ENCODE data around the gene ROS1.
"Not testable (repeated sequence)": the region's sequence is repeated elsewhere in the genome, so short reads cannot be mapped to it uniquely, and the experiment has no call there.

The ROS1 gene

DNA sequence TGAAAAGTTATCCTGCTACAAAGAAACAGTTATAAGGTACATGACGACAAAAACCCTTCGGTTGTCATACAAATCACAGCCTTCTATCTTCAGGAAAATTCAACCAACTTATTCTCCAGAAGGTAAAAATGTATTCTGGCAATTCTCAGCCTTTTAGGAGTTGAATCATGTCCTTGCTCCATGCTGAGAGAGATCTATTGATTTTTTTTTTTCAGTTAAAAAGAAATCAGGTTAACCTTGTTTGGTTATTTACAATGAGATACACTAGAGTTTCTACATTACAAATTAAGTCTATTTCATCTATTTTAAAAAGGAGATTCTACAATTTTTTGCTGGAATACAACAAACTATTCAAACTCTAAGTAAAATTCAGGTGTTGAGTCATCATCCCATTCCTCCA lies 45.4 kb downstream of the ROS1 start:
- Mint-ChIP-seq H3K4me1 (no peaks in the 10 kb centered on the region), H3K36me3 (ENCODE audit: low read depth) (no peaks in the 10 kb centered on the region), H3K9me3 (no peaks in the 10 kb centered on the region), H3K27ac (no peak overlapping the region), H3K4me3 (no peak overlapping the region), H3K27me3 (peaks cover 13% of the 10 kb centered on the region)
- DNase-seq (no peak), ATAC-seq (no peak)

DNA sequence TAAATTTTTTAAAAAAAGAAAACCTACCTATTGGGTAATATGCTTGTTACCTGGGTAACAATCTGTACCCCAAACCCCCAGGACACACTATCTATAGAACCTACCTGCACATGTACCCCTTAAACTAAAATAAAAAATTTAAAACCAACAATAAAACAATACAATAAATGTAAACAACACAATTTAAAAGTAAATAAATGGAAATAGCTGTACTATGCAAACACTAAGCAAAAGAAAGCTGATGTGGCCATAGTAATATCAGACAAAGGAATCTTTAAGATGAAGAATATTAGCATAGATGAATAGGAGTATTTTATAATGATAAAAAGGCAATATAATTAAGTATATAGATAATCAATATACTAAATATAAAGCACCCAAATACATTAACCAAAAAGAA lies 50.3 kb downstream of the ROS1 start:
- Mint-ChIP-seq H3K9me3 (peaks cover 3% of the 10 kb centered on the region), H3K36me3 (ENCODE audit: low read depth) (no peaks in the 10 kb centered on the region), H3K27me3 (peaks cover 9% of the 10 kb centered on the region), H3K27ac (no peak overlapping the region), H3K4me3 (no peak overlapping the region), H3K4me1 (peaks cover 4% of the 10 kb centered on the region)
- ATAC-seq (no peak), DNase-seq (no peak)

DNA sequence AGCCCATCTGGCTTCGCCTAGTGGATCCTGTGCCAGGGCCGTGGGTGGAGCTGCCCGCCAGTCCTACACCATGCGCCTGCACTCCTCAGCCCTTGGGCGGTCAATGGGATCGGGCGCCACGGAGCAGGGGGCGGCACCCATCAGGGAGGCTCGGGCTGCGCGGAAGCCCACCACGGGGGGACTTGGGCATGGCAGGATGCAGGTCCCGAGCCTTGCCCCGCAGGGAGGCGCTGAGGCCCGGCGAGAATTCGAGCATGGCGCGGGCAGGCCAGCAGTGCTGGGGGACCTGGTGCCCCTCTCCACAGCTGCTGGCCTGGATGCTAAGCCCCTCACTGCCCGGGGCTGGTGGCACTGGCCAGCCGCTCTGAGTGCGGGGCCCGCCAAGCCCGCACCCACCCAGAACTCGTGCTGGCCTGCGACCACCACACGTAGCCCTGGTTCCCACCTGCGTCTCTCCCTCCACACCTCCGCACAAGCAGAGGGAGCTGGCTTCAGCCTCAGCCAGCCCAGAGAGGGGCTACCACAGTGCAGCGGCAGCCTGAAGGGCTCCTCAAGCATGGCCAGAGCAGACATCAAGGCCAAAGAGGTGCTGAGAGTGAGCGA lies 52.4 kb downstream of the ROS1 start:
- DNase-seq, result no peak
- no peak overlapping the region for H3K27ac Mint-ChIP-seq
- peaks cover 4% of the 10 kb centered on the region for H3K4me1 Mint-ChIP-seq
- peaks cover 11% of the 10 kb centered on the region for H3K27me3 Mint-ChIP-seq
- H3K9me3 Mint-ChIP-seq, result peaks cover 3% of the 10 kb centered on the region
- H3K4me3 Mint-ChIP-seq, result no peak overlapping the region
- no peak for ATAC-seq
- no peaks in the 10 kb centered on the region for H3K36me3 Mint-ChIP-seq (ENCODE audit: low read depth)

DNA sequence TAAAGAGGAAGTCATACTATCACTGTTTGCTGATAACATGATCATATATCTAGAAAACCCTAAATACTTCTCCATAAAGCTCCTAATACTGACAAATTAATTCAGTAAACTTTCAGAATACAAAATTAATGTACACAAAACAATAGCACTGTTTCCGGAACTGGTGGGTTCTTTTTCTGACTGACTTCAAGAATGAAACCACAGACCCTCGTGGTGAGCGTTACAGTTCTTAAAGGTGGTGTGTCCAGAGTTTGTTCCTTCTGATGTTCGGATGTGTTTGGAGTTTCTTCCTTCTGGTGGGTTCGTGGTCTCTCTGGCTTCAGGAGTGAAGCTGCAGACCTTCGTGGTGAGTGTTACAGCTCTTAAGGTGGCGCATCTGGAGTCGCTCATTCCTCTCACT lies 53.5 kb downstream of the ROS1 start:
- peak overlapping the region; percentile 61 for H3K4me3 Mint-ChIP-seq
- not testable (repeated sequence) for H3K27ac Mint-ChIP-seq; H3K9me3 Mint-ChIP-seq; ATAC-seq; DNase-seq; H3K4me1 Mint-ChIP-seq; H3K36me3 Mint-ChIP-seq (ENCODE audit: low read depth)
- H3K27me3 Mint-ChIP-seq, result peaks cover 11% of the 10 kb centered on the region

DNA sequence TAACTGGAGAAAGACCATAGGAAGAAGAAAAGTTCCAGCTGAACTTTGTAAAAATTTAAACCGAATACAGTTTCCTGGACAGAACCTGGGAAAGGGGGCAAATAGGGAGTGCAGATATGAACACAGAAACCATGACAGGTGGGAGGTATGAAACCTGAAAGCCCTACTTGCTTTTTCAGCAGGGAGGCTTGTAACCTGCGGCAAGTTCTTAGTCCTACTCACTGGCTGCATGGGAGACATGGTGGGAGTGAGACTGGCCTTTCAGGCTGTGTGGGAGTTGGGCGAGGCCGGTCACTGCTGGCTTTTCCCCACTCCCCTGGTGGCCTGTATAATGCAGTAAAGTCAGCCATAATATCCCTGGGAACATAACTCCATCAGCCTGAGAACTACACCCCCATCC lies 54.2 kb downstream of the ROS1 start:
- H3K4me3 Mint-ChIP-seq, result no peak overlapping the region
- H3K27me3 Mint-ChIP-seq, result peaks cover 11% of the 10 kb centered on the region
- H3K4me1 Mint-ChIP-seq, result peaks cover 4% of the 10 kb centered on the region
- H3K27ac Mint-ChIP-seq, result no peak overlapping the region
- ATAC-seq, result no peak
- H3K9me3 Mint-ChIP-seq, result peaks cover 3% of the 10 kb centered on the region
- no peak for DNase-seq
- H3K36me3 Mint-ChIP-seq (ENCODE audit: low read depth), result no peaks in the 10 kb centered on the region

DNA sequence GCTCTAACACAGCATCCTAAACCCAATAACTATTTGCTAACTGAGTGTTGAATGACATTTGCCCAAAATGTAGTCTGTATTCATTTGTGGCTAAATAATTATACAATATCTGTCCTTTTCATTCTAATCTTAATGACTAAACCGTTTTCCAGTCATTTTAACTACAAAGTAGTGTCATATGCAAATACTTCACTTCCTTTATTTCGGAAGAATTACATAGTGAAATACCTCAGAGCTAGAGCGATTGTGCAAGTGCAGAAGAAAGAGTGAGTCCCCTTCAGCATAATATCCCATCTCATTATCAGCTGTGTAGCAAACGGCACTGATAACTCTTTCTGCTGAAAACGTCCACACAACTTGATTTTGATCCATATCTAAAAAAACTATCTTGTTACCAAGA lies 66.2 kb downstream of the ROS1 start:
- DNase-seq, result no peak
- no peaks in the 10 kb centered on the region for H3K36me3 Mint-ChIP-seq (ENCODE audit: low read depth)
- no peaks in the 10 kb centered on the region for H3K4me1 Mint-ChIP-seq
- no peak overlapping the region for H3K4me3 Mint-ChIP-seq
- no peak for ATAC-seq
- peaks cover 8% of the 10 kb centered on the region for H3K27me3 Mint-ChIP-seq
- H3K27ac Mint-ChIP-seq, result no peak overlapping the region
- H3K9me3 Mint-ChIP-seq, result no peaks in the 10 kb centered on the region

DNA sequence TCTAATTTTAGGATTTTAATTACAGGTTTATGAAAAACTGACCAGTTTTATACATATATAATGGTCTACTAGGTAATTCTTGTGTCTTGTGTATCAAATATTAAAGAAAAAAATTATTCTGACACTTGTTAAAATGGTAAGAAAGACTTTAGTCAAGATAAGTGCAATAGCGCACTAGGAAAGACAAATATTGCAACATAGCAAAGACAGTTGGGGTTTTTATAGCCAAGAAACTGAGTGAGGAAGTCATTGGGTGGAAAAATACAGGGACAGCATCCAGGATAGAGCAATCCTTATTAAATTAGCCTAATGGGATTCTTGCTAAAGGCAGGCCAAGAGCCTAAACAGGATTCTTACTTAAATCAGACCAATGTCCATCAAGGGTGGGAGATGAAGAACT lies 71.1 kb downstream of the ROS1 start:
- ATAC-seq, result no peak
- Mint-ChIP-seq H3K36me3 (ENCODE audit: low read depth) (no peaks in the 10 kb centered on the region), H3K9me3 (no peaks in the 10 kb centered on the region), H3K4me3 (no peak overlapping the region), H3K27ac (no peak overlapping the region), H3K4me1 (no peaks in the 10 kb centered on the region), H3K27me3 (peaks cover 6% of the 10 kb centered on the region)
- DNase-seq, result no peak

DNA sequence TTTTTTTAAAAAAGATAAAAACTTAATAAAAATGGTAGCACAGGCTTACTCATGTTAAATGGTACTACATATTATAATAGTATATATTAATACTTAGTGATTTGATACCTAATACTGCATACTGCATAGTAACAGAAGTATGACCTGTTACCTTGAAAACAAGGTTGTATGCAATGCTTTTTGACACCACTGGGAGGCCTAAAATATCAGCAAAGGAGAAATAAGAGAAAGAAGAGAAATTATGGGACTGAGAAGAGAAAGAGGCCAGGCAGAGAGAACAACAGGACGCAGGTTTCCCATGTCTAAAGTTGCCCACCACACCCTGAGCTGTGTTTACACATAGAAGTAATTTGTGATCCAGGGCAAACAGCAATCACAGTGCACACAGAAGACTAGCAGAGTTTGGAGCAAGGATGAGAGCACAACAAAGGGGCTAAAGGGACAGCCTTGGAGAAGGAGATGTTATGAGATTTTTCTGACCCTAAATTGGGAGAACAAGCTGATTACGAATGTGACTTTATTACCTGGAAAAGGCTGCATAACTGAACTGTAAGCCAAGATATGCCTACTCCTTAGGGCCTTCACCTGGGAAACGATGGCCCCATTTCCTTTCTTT lies 73.2 kb downstream of the ROS1 start:
- DNase-seq (no peak), ATAC-seq (no peak)
- H3K27me3 Mint-ChIP-seq, result peaks cover 4% of the 10 kb centered on the region
- H3K4me1 Mint-ChIP-seq, result no peaks in the 10 kb centered on the region
- H3K4me3 Mint-ChIP-seq, result no peak overlapping the region
- no peaks in the 10 kb centered on the region for H3K36me3 Mint-ChIP-seq (ENCODE audit: low read depth)
- H3K9me3 Mint-ChIP-seq, result no peaks in the 10 kb centered on the region
- no peak overlapping the region for H3K27ac Mint-ChIP-seq

DNA sequence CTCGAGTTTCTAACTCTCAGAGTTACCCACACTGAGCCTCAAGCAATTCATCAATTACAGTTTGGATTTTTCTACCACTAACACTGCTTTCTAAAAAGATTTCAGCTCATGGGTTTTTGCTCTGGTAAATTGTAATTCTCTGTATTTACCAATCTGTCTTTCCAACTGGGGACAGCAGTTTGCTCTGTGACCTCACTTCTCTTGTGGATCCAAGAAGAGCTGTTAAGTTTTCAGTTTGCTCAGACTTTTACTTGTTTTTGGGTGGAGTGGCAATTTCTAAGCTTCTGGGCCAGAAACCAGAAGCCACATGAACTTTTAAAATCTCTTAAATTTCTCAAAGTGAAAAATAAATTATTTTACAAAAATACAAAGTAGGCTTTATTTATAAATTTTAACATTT lies 74.2 kb downstream of the ROS1 start:
- H3K27ac Mint-ChIP-seq, result no peak overlapping the region
- H3K36me3 Mint-ChIP-seq (ENCODE audit: low read depth), result no peaks in the 10 kb centered on the region
- no peaks in the 10 kb centered on the region for H3K9me3 Mint-ChIP-seq
- no peaks in the 10 kb centered on the region for H3K4me1 Mint-ChIP-seq
- peaks cover 4% of the 10 kb centered on the region for H3K27me3 Mint-ChIP-seq
- ATAC-seq, result no peak
- H3K4me3 Mint-ChIP-seq, result no peak overlapping the region
- no peak for DNase-seq

DNA sequence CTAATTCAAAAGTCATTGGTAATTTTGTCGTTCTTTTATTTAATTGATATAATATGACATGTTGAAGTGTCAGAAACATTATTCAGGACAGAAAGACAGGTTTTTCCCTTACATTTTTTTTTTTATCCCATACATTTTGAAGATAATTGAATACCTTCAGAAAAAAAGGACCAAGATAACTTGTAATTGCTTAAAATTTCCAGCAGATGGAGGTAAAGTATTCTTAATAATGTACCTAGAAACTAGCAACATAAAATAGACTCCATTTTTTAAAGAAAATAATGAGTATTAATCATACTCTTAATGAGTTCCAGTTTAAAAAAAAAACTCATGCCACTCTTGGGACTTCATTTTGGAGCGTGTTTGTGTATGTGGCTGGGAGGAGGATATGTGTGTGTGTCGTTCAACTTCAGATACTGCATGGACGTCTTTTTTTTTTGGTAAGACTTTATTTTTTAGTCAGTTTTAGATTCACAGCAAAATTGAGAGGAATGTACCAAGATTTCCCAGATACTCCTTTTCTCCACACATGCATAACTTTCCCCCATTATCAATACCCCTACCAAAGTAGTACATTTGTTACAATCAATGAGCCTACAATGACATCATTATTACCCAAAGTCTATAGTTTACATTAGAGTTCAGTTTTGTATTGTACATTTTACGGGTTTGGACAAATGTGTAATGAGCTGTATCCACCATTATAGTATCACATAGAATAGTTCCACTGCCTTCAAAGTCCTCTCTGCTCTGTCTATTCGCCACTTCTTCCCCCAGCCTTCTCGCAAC lies 79.4 kb downstream of the ROS1 start:
- Mint-ChIP-seq H3K4me3 (no peak overlapping the region), H3K4me1 (no peaks in the 10 kb centered on the region)
- ATAC-seq, result no peak

DNA sequence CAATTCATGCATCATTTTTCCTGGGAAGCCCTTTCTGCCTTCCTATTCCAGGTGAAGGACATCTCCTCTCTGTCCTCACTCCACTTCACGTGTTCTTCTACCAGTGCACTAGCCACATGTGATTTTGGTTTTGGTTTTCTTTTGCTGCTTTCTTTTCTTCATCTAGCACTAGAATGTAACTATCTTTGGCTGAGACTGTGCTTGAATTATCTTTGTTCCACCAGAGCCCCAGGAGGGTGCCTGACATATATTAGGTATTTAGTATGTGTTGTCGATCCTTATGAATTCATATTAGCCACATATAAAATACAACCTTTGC lies 80.5 kb downstream of the ROS1 start:
- Mint-ChIP-seq H3K27ac (no peak overlapping the region), H3K36me3 (ENCODE audit: low read depth) (no peaks in the 10 kb centered on the region), H3K4me3 (no peak overlapping the region), H3K4me1 (no peaks in the 10 kb centered on the region), H3K27me3 (peaks cover 4% of the 10 kb centered on the region), H3K9me3 (no peaks in the 10 kb centered on the region)
- DNase-seq (no peak), ATAC-seq (no peak)

More for the DNA sequence above, 79.4 kb downstream of the ROS1 start:
- DNase-seq, result no peak
- Mint-ChIP-seq H3K36me3 (ENCODE audit: low read depth) (no peaks in the 10 kb centered on the region), H3K27ac (no peak overlapping the region), H3K9me3 (no peaks in the 10 kb centered on the region), H3K27me3 (peaks cover 4% of the 10 kb centered on the region)

DNA sequence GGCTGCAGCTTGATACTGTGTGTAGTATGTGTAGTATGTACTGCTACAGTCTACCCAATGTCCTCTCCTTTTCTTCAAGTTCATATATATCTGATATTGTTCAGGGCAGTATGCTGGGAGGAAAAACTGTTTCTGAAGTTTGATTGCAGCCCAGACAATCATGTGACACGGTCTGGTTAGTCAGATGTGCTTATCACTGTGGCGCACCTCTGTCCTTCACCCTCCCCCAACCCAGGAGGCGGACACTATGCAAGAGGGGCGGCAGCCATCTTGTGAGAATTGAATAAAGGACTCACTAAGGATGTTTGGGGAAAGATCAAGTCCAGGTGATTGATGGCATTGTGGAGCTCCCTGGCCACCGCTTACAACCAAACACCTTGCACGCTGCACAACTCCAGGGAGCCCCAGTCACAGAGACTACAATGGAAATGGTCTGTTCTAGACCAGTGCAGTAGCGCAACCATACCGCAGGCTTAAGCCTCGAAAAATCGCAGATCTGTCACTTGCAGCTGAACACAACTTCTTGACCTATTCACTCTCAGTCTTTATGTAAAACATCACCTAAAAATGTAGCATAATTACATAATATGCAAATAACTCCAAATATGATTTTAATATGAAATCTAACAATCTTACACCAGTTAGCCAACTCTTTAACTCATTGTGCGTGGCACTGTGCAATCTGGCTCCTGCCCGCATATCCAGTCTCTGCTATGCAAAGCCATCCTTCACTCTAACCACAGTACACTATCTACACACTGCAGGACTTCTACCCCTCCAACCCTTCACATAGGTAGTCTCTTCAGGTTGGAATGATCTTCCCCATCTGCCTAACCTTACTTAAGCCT lies 81.1 kb downstream of the ROS1 start:
- Mint-ChIP-seq H3K4me3 (no peak overlapping the region), H3K27ac (no peak overlapping the region), H3K4me1 (no peaks in the 10 kb centered on the region), H3K9me3 (no peaks in the 10 kb centered on the region), H3K27me3 (peaks cover 4% of the 10 kb centered on the region), H3K36me3 (ENCODE audit: low read depth) (no peaks in the 10 kb centered on the region)
- DNase-seq, result no peak
- no peak for ATAC-seq

DNA sequence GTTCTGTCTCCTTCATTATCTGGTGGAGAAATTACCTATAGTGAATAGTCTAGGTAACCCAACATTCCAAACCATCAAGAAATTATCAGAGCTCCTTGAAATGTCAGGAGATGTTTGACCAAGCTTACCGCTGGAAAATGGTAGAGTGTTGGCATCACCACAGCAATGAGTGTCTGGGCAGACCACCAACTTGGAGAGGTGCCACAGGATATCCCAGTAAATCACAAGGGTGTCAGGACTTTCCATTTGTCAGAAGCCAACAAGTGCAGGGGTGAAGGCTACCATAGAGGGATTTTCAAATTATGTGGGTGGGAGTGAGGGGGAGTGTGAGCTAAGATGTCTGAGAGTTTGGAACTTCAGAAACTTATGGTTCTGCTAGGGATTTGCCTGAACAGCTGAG lies 87.2 kb downstream of the ROS1 start:
- no peaks in the 10 kb centered on the region for H3K9me3 Mint-ChIP-seq
- DNase-seq (no peak), ATAC-seq (no peak)
- H3K27ac Mint-ChIP-seq, result no peak overlapping the region
- no peaks in the 10 kb centered on the region for H3K36me3 Mint-ChIP-seq (ENCODE audit: low read depth)
- no peaks in the 10 kb centered on the region for H3K4me1 Mint-ChIP-seq
- no peak overlapping the region for H3K4me3 Mint-ChIP-seq
- H3K27me3 Mint-ChIP-seq, result peaks cover 11% of the 10 kb centered on the region

DNA sequence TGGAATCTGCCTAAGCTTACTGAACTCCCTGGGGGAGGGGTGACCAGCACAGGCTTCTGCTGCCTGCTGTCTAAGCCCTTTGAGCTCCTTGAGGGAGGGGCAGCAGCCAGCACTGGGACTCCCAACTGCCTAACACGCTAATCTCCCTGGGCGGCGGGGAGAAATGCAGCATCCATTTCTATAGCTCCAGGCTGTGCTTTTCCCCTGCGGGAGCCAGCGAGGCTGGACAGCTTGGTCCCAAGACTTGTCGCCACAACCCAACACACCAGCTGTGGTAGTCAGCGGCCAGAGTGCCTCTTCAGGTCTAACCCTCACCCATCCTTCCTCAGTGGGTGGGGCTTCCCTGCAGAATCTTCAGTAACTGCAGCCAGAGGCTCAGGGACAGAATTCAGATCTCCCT lies 95.8 kb downstream of the ROS1 start:
- peaks cover 22% of the 10 kb centered on the region for H3K27me3 Mint-ChIP-seq

DNA sequence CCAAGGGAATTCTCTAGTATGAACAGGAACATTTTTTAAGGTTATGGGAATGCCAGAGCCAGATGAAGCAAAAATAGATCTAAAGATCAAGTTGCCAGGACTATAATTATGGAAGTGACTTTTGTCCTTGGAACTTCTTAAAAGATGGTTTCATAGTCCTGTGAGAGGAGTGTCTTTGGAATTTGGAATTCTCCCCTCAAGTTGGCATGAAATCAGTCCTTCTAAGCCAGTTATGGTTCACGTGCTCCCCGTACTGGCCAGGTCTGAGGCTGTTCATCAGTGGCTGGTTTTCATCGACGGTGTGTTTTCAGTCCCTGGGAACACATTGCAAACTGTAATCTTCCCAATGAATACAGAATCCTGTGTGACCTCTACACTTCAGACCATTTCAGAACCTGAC lies 97.2 kb downstream of the ROS1 start:
- ATAC-seq, result no peak
- Mint-ChIP-seq H3K9me3 (peaks cover 7% of the 10 kb centered on the region), H3K4me1 (no peaks in the 10 kb centered on the region), H3K27ac (no peak overlapping the region), H3K4me3 (no peak overlapping the region), H3K27me3 (peaks cover 19% of the 10 kb centered on the region), H3K36me3 (ENCODE audit: low read depth) (no peaks in the 10 kb centered on the region)
- DNase-seq, result no peak

More for the DNA sequence above, 95.8 kb downstream of the ROS1 start:
- no peaks in the 10 kb centered on the region for H3K4me1 Mint-ChIP-seq
- H3K36me3 Mint-ChIP-seq (ENCODE audit: low read depth), result no peaks in the 10 kb centered on the region
- no peak overlapping the region for H3K27ac Mint-ChIP-seq
- no peak overlapping the region for H3K4me3 Mint-ChIP-seq
- peaks cover 7% of the 10 kb centered on the region for H3K9me3 Mint-ChIP-seq
- DNase-seq (no peak), ATAC-seq (no peak)
